ENCODE results near the gene GFY.

DNA sequence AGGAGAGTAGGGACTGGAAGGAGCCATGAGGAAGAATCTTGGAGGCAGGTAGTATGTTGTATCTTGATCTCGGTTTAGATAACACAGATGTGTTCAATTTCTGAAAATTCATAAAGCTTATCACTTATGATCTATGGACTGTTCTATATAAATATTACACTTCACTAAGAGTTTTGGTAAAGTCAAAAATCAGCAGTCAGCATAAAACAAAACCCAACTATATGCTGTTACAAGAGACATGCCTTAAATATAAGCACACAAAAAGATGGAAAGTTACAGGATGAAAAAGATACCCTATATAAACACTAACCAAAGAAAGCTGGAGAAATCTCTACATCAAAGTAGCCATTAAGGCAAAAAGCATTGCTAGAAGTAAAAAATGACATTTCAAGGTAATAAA is 41.6 kb upstream of the GFY start:
- TF ChIP-seq, protein P1, sequence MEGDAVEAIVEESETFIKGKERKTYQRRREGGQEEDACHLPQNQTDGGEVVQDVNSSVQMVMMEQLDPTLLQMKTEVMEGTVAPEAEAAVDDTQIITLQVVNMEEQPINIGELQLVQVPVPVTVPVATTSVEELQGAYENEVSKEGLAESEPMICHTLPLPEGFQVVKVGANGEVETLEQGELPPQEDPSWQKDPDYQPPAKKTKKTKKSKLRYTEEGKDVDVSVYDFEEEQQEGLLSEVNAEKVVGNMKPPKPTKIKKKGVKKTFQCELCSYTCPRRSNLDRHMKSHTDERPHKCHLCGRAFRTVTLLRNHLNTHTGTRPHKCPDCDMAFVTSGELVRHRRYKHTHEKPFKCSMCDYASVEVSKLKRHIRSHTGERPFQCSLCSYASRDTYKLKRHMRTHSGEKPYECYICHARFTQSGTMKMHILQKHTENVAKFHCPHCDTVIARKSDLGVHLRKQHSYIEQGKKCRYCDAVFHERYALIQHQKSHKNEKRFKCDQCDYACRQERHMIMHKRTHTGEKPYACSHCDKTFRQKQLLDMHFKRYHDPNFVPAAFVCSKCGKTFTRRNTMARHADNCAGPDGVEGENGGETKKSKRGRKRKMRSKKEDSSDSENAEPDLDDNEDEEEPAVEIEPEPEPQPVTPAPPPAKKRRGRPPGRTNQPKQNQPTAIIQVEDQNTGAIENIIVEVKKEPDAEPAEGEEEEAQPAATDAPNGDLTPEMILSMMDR (IDR thresholded peaks at IDR 0.05), result no peak
- TF ChIP-seq POLR2A (IDR thresholded peaks at IDR 0.05), result no peak

Data from adrenal gland (tissue), 5 donors.